ENCODE measurements around the gene FECH. TPM values are rescaled to one million over a fixed set of nuclear protein-coding genes. Genes with fewer than 3 reads are reported as not detected.

The FECH gene
- total RNA-seq, 4 donors from 2014 or later: 16.4 to 56.4 (median 29.2) TPM

GRCh38 chr18:57559314-57559713, 27.2 kb downstream of the FECH start:
- ATAC-seq: no peak
- 48 to 58% methylated on average over 4 to 6 of the region's 6 CpGs for WGBS, 2 donors (ENCODE audit: low coverage in 1 of 2)
- peaks cover 0 to 6% (median 0%) of the 10 kb centered on the region in 3 donors for H3K4me1 ChIP-seq
- no peaks in the 10 kb centered on the region for H3K27me3 ChIP-seq
- no peak for TF ChIP-seq POLR2A (IDR thresholded peaks at IDR 0.05)
- no peak for TF ChIP-seq CTCF (IDR thresholded peaks at IDR 0.05)
- no peak for TF ChIP-seq POLR2AphosphoS5 (IDR thresholded peaks at IDR 0.05)
- TF ChIP-seq EP300 (IDR thresholded peaks at IDR 0.05): no peak
- no peaks in the 10 kb centered on the region for H3K9me3 ChIP-seq
- H3K4me3 ChIP-seq: no peak overlapping the region
- H3K36me3 ChIP-seq: peaks cover 0 to 84% of the 10 kb centered on the region in 2 donors
- no peak overlapping the region for H3K27ac ChIP-seq

GRCh38 chr18:57555134-57555533, 31.4 kb downstream of the FECH start:
- no peak for TF ChIP-seq POLR2A (IDR thresholded peaks at IDR 0.05)
- TF ChIP-seq CTCF (IDR thresholded peaks at IDR 0.05): no peak
- TF ChIP-seq POLR2AphosphoS5 (IDR thresholded peaks at IDR 0.05): no peak
- TF ChIP-seq EP300 (IDR thresholded peaks at IDR 0.05): no peak
- Histone ChIP-seq H3K27me3 (no peaks in the 10 kb centered on the region), H3K36me3 (peaks cover 0 to 98% of the 10 kb centered on the region in 2 donors), H3K4me1 (no peaks in the 10 kb centered on the region), H3K9me3 (no peaks in the 10 kb centered on the region), H3K4me3 (no peak overlapping the region), H3K27ac (no peak overlapping the region)
- ATAC-seq: no peak
- 83 to 86% methylated on average over 2 of the region's 2 CpGs for WGBS, 2 donors (ENCODE audit: low coverage in 1 of 2)

GRCh38 chr18:57550510-57550909, 36.0 kb downstream of the FECH start:
- WGBS, 2 donors (ENCODE audit: low coverage in 1 of 2): 60 to 81% methylated on average over 1 to 9 of the region's 10 CpGs
- TF ChIP-seq EP300 (IDR thresholded peaks at IDR 0.05) (no peak), POLR2AphosphoS5 (IDR thresholded peaks at IDR 0.05) (no peak), CTCF (IDR thresholded peaks at IDR 0.05) (no peak), POLR2A (IDR thresholded peaks at IDR 0.05) (no peak)
- H3K9me3 ChIP-seq: no peaks in the 10 kb centered on the region

GRCh38 chr18:57547260-57547659, 39.2 kb downstream of the FECH start:
- Histone ChIP-seq H3K4me1 (no peaks in the 10 kb centered on the region), H3K36me3 (peaks cover 0 to 49% of the 10 kb centered on the region in 2 donors), H3K9me3 (no peaks in the 10 kb centered on the region), H3K27ac (no peak overlapping the region), H3K4me3 (no peak overlapping the region), H3K27me3 (no peaks in the 10 kb centered on the region)
- WGBS, 2 donors (ENCODE audit: low coverage in 1 of 2): 74 to 81% methylated on average over 4 of the region's 4 CpGs
- TF ChIP-seq POLR2AphosphoS5 (IDR thresholded peaks at IDR 0.05) (no peak), CTCF (IDR thresholded peaks at IDR 0.05) (no peak), EP300 (IDR thresholded peaks at IDR 0.05) (no peak), POLR2A (IDR thresholded peaks at IDR 0.05) (no peak)
- ATAC-seq: no peak

More at GRCh38 chr18:57550510-57550909, 36.0 kb downstream of the FECH start:
- H3K4me1 ChIP-seq: no peaks in the 10 kb centered on the region
- H3K27ac ChIP-seq: no peak overlapping the region
- ATAC-seq: no peak
- no peaks in the 10 kb centered on the region for H3K27me3 ChIP-seq
- H3K4me3 ChIP-seq: no peak overlapping the region
- H3K36me3 ChIP-seq: peaks cover 0 to 82% of the 10 kb centered on the region in 2 donors

GRCh38 chr18:57544936-57545660, 41.4 kb downstream of the FECH start:
- no peak for ATAC-seq
- Histone ChIP-seq H3K27me3 (no peaks in the 10 kb centered on the region), H3K36me3 (peaks cover 0 to 28% of the 10 kb centered on the region in 2 donors), H3K9me3 (no peaks in the 10 kb centered on the region), H3K27ac (no peak overlapping the region), H3K4me1 (no peaks in the 10 kb centered on the region), H3K4me3 (no peak overlapping the region)
- 36 to 89% methylated on average over 3 to 8 of the region's 8 CpGs for WGBS, 2 donors (ENCODE audit: low coverage in 1 of 2)
- TF ChIP-seq CTCF (IDR thresholded peaks at IDR 0.05) (no peak), EP300 (IDR thresholded peaks at IDR 0.05) (no peak)
